HCT116 (cell line): ENCODE data around the gene PPP1R11. TPM values are rescaled to one million over a fixed set of nuclear protein-coding genes. Genes with fewer than 3 reads are reported as not detected.

Source experiments
- ATAC-seq: fragments of 200-7000 bp; cut with Tn5 transposase; 2 replicates; pipeline ENCODE4 v1.9.1; 2020; ENCODE audit warnings: mild to moderate bottlenecking, moderate library complexity
- BruUV-seq: library from RNA; stranded (reverse); fragments of 400-500 nt; replicated peaks from 2 replicates; lab custom pipeline; 2021; lab: Mats Ljungman, UMichigan
- CTCF ChIA-PET: fragments of 300-600 bp; sonication (Branson Sonifier 250); formaldehyde crosslinking; loops from one replicate; lab custom pipeline; 2021; ENCODE audit warnings: antibody characterized with exemption; lab: Charles Lee
- POLR2A ChIA-PET: fragments of 300-600, 350-600 bp; sonication (Branson Sonifier 250); formaldehyde crosslinking; loops from one replicate; lab custom pipeline; 2021; ENCODE audit warnings: antibody characterized with exemption; lab: Charles Lee
- RAD21 ChIA-PET, 2 experiments: fragments of 300-600 bp; sonication (Branson Sonifier 250); formaldehyde crosslinking; loops; one replicate each; lab custom pipeline; 2023; ENCODE audit warnings: low total read pairs in 2 of 2; ENCODE audit not compliant: uncharacterized antibody in 2 of 2, unreplicated experiment in 2 of 2, low non-redundant PET in 1 of 2; lab: Charles Lee
- DNase-seq: peaks from one replicate; pipeline ENCODE4 v3.0.0-alpha.2; 2010; ENCODE audit warnings: low read depth, low spot score
- H2AFZ ChIP-seq: fragments of 200-600 bp; shearing (Covaris generic), sonication (generic); 2 replicates; pipeline ENCODE4 v1.6.1; 2017; ENCODE audit warnings: low read depth, mixed run types, mixed read lengths, antibody characterized with exemption, low read length; ENCODE audit not compliant: poor library complexity, severe bottlenecking
- H3K27ac ChIP-seq: 2 replicates; pipeline ENCODE4 v1.5.1; 2012; ENCODE audit warnings: low read depth, low read length
- H3K27me3 ChIP-seq: fragments of 200-600 bp; sonication (generic); 2 replicates; pipeline ENCODE4 v1.6.1; 2016; ENCODE audit warnings: mixed run types, low read length, mixed read lengths; ENCODE audit not compliant: insufficient read depth
- H3K36me3 ChIP-seq, 2 experiments: fragments of 200-500 bp in 1 of 2; fragments of 200-600 bp in 1 of 2; sonication (Bioruptor generic) in 1 of 2; sonication (generic) in 1 of 2; 2 replicates each; pipeline versions ENCODE4 v1.5.1 to v1.6.1; 2014 to 2016; ENCODE audit warnings: low read length in 2 of 2, inconsistent platforms in 1 of 2, mixed read lengths in 1 of 2, mixed run types in 1 of 2; ENCODE audit not compliant: insufficient read depth in 2 of 2, control insufficient read depth in 1 of 2
- H3K4me1 ChIP-seq, 2 experiments: fragments of 200-600 bp in 1 of 2; sonication (generic) in 1 of 2; 2 replicates each; pipeline versions ENCODE4 v1.5.1 to v1.6.1; 2012 to 2017; ENCODE audit warnings: low read length in 2 of 2, inconsistent platforms in 1 of 2, mild to moderate bottlenecking in 1 of 2, mixed read lengths in 1 of 2, mixed run types in 1 of 2, moderate library complexity in 1 of 2; ENCODE audit not compliant: insufficient read depth in 2 of 2, control insufficient read depth in 1 of 2
- H3K4me2 ChIP-seq: fragments of 200-600 bp; sonication (generic); 2 replicates; pipeline ENCODE4 v1.6.1; 2017; ENCODE audit warnings: mixed run types, low read length, mixed read lengths
- H3K4me3 ChIP-seq, 2 experiments: fragments of 200-600 bp in 1 of 2; sonication (generic) in 1 of 2; replicated peaks in 1 of 2; 2 replicates each; pipeline ENCODE4 v1.5.1; 2011 to 2016; ENCODE audit warnings: low read length in 2 of 2, control low read depth in 1 of 2, low read depth in 1 of 2, mild to moderate bottlenecking in 1 of 2, mixed read lengths in 1 of 2, mixed run types in 1 of 2
- H3K79me2 ChIP-seq: fragments of 200-600 bp; sonication (generic); 2 replicates; pipeline ENCODE4 v1.6.1; 2017; ENCODE audit warnings: mild to moderate bottlenecking, mixed run types, low read length, moderate library complexity, mixed read lengths; ENCODE audit not compliant: insufficient read depth
- H3K9ac ChIP-seq: fragments of 200-600 bp; sonication (generic); 2 replicates; pipeline ENCODE4 v1.6.1; 2016; ENCODE audit warnings: low read length, mixed read lengths
- H3K9me2 ChIP-seq: fragments of 200-600 bp; sonication (generic), shearing (Covaris generic); 2 replicates; pipeline ENCODE4 v1.6.1; 2017; ENCODE audit warnings: mixed run types, mild to moderate bottlenecking, moderate library complexity; ENCODE audit not compliant: insufficient read depth
- H3K9me3 ChIP-seq, 2 experiments: fragments of 200-500 bp in 1 of 2; fragments of 200-600 bp in 1 of 2; sonication (Bioruptor generic) in 1 of 2; sonication (generic) in 1 of 2; 2 replicates each; pipeline ENCODE4 v1.6.1; 2014 to 2017; ENCODE audit warnings: low read length in 2 of 2, mixed read lengths in 2 of 2, inconsistent platforms in 1 of 2, low read depth in 1 of 2, mild to moderate bottlenecking in 1 of 2, mixed run types in 1 of 2, moderate library complexity in 1 of 2; ENCODE audit not compliant: control insufficient read depth in 1 of 2, insufficient read depth in 1 of 2
- H4K20me1 ChIP-seq: fragments of 200-600 bp; sonication (generic), shearing (Covaris generic); 2 replicates; pipeline ENCODE4 v1.6.1; 2017; ENCODE audit warnings: mixed run types, mild to moderate bottlenecking, moderate library complexity; ENCODE audit not compliant: insufficient read depth
- CEBPB ChIP-seq: IDR thresholded peaks from 2 replicates; pipeline ENCODE4 v1.6.1; 2012; ENCODE audit warnings: low read depth
- EZH2phosphoT487 ChIP-seq: fragments of 200-600 bp; IDR thresholded peaks from 2 replicates; pipeline ENCODE4 v1.6.1; 2018; ENCODE audit warnings: antibody characterized with exemption, borderline replicate concordance
- FOSL1 ChIP-seq: IDR thresholded peaks from 2 replicates; pipeline ENCODE4 v1.6.1; 2012; ENCODE audit warnings: low read depth
- JUND ChIP-seq: IDR thresholded peaks from 2 replicates; pipeline ENCODE4 v1.6.1; 2012
- RAD21 ChIP-seq: IDR thresholded peaks from 2 replicates; pipeline ENCODE4 v1.6.1; 2012; ENCODE audit warnings: low read depth, mild to moderate bottlenecking
- YY1 ChIP-seq: IDR thresholded peaks from 2 replicates; pipeline ENCODE4 v1.6.1; 2011; ENCODE audit warnings: low read length, low read depth, moderate library complexity, mild to moderate bottlenecking; ENCODE audit not compliant: insufficient replicate concordance; ENCODE audit errors: extremely low read depth
- ZFX ChIP-seq: fragments of 450-650 bp; IDR thresholded peaks from 2 replicates; pipeline ENCODE4 v1.6.1; 2017
- ZNF274 ChIP-seq: fragments of 200-500 bp; sonication (Bioruptor generic); IDR thresholded peaks from 2 replicates; pipeline ENCODE4 v1.6.1; 2014; ENCODE audit warnings: mild to moderate bottlenecking, low read depth, low read length, inconsistent platforms
- intact Hi-C: fragments of 100-400 bp; cut with micrococcal nuclease; formaldehyde crosslinking; loops from 2 replicates; pipeline ENCODE4 v1.10.0; 2022
- total RNA-seq: library from RNA; stranded (reverse); gene quantifications from one replicate; pipeline ENCODE4 v1.2.1, GENCODE V29; 2021; ENCODE audit not compliant: unreplicated experiment
- TF ChIP-seq, protein P1 (sequence below): IDR thresholded peaks from 2 replicates; pipeline ENCODE4 v1.6.1; 2012
- TF ChIP-seq, protein P2 (sequence below), 3 experiments: fragments of 200-600 bp in 1 of 3; sonication (generic) in 1 of 3; IDR thresholded peaks in 2 of 3; conservative IDR thresholded peaks in 1 of 3; 2 replicates each; pipeline ENCODE4 v1.5.1; 2012 to 2017; ENCODE audit warnings: low read depth in 2 of 3, low read length in 2 of 3, antibody characterized with exemption in 1 of 3, borderline replicate concordance in 1 of 3, control low read depth in 1 of 3, mild to moderate bottlenecking in 1 of 3, mixed read lengths in 1 of 3, mixed run types in 1 of 3, moderate library complexity in 1 of 3; ENCODE audit not compliant: insufficient read depth in 1 of 3

Gene PPP1R11
- total RNA-seq, 1 experiment from 2014 or later = 29.3 TPM

DNA sequence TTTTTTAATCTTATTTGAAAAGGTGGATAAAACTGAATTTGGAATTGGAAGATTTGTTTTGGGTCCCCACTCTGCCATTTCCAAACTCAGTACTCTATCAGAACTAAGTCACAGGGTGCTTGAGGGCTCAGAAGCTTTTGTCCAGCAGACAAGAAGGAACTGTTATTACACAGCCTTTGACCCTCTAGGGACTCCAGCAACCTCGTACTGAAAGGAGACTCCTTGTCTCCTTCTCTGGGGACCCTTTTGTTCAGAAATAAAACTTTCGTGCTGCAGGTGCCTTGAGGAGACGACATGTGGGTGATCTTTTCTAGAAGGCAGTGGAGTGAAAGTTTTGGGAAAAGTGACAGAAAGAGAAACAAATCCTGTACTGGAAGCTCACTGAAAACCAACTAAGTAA, 13.3 kb upstream of the PPP1R11 start:
- Histone ChIP-seq H3K4me3 (no peak overlapping the region), H3K27me3 (no peaks in the 10 kb centered on the region), H3K27ac (no peak overlapping the region), H3K79me2 (no peaks in the 10 kb centered on the region), H2AFZ (no peak overlapping the region), H4K20me1 (no peaks in the 10 kb centered on the region), H3K4me2 (no peak overlapping the region), H3K9me2 (no peaks in the 10 kb centered on the region), H3K9ac (no peak overlapping the region), H3K9me3 (no peaks in the 10 kb centered on the region), H3K4me1 (no peaks in the 10 kb centered on the region), H3K36me3 (no peaks in the 10 kb centered on the region; a peak in 1 of 4 replicates)
- ATAC-seq (no peak), DNase-seq (no peak)
- POLR2A ChIA-PET = no interaction called here
- no TSS peak for BruUV-seq
- TF ChIP-seq, protein P1, sequence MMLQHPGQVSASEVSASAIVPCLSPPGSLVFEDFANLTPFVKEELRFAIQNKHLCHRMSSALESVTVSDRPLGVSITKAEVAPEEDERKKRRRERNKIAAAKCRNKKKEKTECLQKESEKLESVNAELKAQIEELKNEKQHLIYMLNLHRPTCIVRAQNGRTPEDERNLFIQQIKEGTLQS = no peak
- TF ChIP-seq JUND (no peak), FOSL1 (no peak), EZH2phosphoT487 (no peak), YY1 (no peak), CEBPB (no peak), ZNF274 (no peak), ZFX (no peak), RAD21 (no peak)
- RAD21 ChIA-PET = no interaction called here
- intact Hi-C loops = no loop called here
- CTCF ChIA-PET = no interaction called here

DNA sequence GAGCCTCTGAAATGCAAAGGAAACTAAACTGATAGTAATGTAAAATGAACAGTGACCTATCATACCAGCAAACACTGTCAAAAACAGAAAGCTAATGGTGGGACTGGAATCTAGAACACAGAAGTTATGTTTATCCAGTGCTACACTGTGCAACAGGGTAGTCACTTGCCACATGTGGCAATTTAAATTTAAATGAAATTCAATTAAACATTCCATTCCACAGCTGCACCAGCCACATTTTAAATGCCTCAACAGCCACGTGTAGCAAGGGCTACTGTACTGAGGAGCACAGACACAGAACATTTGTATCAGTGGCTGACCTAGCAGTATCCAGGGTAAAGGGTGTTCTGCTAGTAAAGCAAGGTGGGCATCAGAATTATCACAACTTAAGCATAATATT, 11.5 kb upstream of the PPP1R11 start:
- H3K36me3 ChIP-seq = no peaks in the 10 kb centered on the region; a peak in 1 of 4 replicates
- H3K4me2 ChIP-seq = no peak overlapping the region
- H3K79me2 ChIP-seq = peaks cover 11% of the 10 kb centered on the region
- TF ChIP-seq, protein P2, sequence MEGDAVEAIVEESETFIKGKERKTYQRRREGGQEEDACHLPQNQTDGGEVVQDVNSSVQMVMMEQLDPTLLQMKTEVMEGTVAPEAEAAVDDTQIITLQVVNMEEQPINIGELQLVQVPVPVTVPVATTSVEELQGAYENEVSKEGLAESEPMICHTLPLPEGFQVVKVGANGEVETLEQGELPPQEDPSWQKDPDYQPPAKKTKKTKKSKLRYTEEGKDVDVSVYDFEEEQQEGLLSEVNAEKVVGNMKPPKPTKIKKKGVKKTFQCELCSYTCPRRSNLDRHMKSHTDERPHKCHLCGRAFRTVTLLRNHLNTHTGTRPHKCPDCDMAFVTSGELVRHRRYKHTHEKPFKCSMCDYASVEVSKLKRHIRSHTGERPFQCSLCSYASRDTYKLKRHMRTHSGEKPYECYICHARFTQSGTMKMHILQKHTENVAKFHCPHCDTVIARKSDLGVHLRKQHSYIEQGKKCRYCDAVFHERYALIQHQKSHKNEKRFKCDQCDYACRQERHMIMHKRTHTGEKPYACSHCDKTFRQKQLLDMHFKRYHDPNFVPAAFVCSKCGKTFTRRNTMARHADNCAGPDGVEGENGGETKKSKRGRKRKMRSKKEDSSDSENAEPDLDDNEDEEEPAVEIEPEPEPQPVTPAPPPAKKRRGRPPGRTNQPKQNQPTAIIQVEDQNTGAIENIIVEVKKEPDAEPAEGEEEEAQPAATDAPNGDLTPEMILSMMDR (IDR thresholded peaks at IDR 0.05 in 2 of 3, conservative IDR thresholded peaks at IDR 0.05 in 1 of 3; ENCODE audit: borderline replicate concordance in 1 of 3, insufficient read depth in 1 of 3, low read depth in 2 of 3, low read length in 2 of 3) = no peak
- TF ChIP-seq ZNF274 (no peak), ZFX (no peak)
- DNase-seq (no peak), ATAC-seq (no peak)
- intact Hi-C loops = no loop called here
- no TSS peak for BruUV-seq
- H3K9ac ChIP-seq = no peak overlapping the region
- H4K20me1 ChIP-seq = no peaks in the 10 kb centered on the region
- H3K27ac ChIP-seq = no peak overlapping the region
- H2AFZ ChIP-seq = no peak overlapping the region
- no peaks in the 10 kb centered on the region for H3K9me3 ChIP-seq
- no peaks in the 10 kb centered on the region for H3K9me2 ChIP-seq
- no peaks in the 10 kb centered on the region for H3K27me3 ChIP-seq
- ChIA-PET CTCF (no interaction called here), RAD21 (no interaction called here), POLR2A (no interaction called here)
- peaks cover 7% of the 10 kb centered on the region in 2 experiments; a peak in 3 of 4 replicates for H3K4me1 ChIP-seq
- no peak overlapping the region for H3K4me3 ChIP-seq
